Effector CD4-positive, alpha-beta T cell (primary cell): Measurements from ENCODE around the gene FLNC.

Experiments used
- DNase-seq: peaks from one replicate; pipeline ENCODE4 v3.0.0-alpha.2; 2020

Gene FLNC

GRCh38 chr7:128899392-128899791 lies 69.2 kb downstream of the FLNC start:
- no peak for DNase-seq

DNA sequence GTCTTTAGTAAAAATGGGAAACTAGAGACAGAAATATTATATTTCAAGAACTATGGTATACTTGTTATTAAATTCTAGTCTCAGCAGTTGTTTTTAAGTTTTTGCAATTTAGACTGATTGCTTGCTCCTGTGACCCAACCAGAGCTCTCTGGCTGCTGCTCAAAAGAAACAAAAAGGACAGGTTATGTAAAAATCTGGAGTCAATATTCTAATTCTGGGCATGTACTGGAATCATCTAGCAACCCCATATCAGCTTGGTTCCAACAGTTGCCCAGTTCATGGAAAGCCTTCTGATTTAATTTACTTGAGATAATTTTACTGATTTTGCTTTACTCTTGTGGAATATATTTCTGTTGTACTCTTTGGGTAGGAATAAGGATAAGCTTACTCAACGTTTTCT lies 70.0 kb downstream of the FLNC start:
- no peak for DNase-seq

- no peak for DNase-seq
These were observed 72.8 kb downstream of the FLNC start for GRCh38 chr7:128902761-128903585.

GRCh38 chr7:128903621-128904361 lies 73.6 kb downstream of the FLNC start:
- no peak for DNase-seq

GRCh38 chr7:128904381-128905197 lies 74.4 kb downstream of the FLNC start:
- DNase-seq: peak; percentile 17

- DNase-seq: no peak
These were observed 76.0 kb downstream of the FLNC start for GRCh38 chr7:128906001-128906765.

- DNase-seq: no peak
These were observed 76.8 kb downstream of the FLNC start for GRCh38 chr7:128906766-128907559.
